Measurements from ENCODE around the gene CBX5. TPM values are rescaled to one million over a fixed set of nuclear protein-coding genes. Genes with fewer than 3 reads are reported as not detected.

Gene CBX5
- total and polyA plus RNA-seq, 7 donors: 3.0 to 30.7 (median 18.6) TPM

DNA sequence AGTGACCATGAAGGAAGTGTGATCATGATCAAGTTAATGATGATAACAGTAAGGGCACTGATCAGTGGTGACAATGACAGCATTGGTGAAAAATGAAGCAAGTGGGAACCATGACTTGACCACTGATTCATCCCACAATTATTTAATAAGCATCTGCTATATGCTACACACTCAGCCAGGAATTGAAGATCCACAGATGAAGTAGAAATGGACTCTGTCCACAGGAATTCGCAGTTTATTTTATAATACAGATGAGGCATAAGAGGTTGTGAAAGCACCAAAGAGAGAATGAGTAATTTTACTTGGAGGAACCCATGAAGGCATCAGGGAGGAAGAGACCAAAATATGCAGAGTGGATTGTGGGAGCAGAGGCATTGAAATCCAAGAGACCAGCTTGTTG lies 57.3 kb downstream of the CBX5 start:
- no peak overlapping the region for H3K4me3 ChIP-seq
- intact Hi-C loops (cut with DNase I): loop anchor here (5.0 kb wide), 1 partner anchor 40 kb away; no protein-coding TSS in a partner anchor
- no peaks in the 10 kb centered on the region for H3K36me3 ChIP-seq
- TF ChIP-seq POLR2A (IDR thresholded peaks at IDR 0.05) (no peak), POLR2AphosphoS5 (IDR thresholded peaks at IDR 0.05) (no peak)
- TF ChIP-seq, protein P1, sequence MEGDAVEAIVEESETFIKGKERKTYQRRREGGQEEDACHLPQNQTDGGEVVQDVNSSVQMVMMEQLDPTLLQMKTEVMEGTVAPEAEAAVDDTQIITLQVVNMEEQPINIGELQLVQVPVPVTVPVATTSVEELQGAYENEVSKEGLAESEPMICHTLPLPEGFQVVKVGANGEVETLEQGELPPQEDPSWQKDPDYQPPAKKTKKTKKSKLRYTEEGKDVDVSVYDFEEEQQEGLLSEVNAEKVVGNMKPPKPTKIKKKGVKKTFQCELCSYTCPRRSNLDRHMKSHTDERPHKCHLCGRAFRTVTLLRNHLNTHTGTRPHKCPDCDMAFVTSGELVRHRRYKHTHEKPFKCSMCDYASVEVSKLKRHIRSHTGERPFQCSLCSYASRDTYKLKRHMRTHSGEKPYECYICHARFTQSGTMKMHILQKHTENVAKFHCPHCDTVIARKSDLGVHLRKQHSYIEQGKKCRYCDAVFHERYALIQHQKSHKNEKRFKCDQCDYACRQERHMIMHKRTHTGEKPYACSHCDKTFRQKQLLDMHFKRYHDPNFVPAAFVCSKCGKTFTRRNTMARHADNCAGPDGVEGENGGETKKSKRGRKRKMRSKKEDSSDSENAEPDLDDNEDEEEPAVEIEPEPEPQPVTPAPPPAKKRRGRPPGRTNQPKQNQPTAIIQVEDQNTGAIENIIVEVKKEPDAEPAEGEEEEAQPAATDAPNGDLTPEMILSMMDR (IDR thresholded peaks at IDR 0.05): no peak
- no peaks in the 10 kb centered on the region for H3K9me3 ChIP-seq
- WGBS, 2 donors: 61 to 83% methylated on average over 1 of the region's 1 CpG
- no peak for DNase-seq
- peaks cover 0 to 12% (median 5%) of the 10 kb centered on the region in 4 donors for H3K4me1 ChIP-seq
- H3K27me3 ChIP-seq: peaks cover 6 to 9% (median 7%) of the 10 kb centered on the region in 3 donors
- H3K27ac ChIP-seq: no peak overlapping the region

DNA sequence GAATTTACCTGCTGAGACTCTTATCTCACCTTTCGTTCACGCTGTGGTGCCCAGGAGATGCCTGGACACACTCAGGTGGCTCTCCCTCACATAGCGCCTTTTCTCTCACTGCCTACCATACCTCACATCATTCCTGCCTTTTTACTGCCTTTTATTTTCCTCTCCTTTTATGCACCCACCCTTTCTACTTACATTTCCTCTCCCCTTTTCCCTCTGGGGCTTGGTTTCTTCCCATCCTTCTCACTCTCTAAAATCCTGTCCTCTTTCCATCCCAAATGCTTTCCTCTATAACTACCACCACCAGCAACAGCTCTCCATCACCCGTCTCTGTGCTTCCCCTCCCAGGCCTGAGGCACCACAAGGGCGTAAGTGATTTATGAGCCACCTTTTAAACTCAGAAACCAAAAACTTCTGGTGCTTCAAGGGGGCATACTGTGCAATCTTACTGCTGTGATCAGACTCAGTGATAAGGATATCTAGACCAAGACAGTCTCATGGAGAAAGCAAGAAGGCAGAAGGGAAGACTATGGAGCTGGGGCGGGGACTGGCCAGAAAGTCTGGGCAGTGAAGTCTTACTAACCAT lies 58.4 kb downstream of the CBX5 start:
- Histone ChIP-seq H3K27ac (no peak overlapping the region), H3K9me3 (no peaks in the 10 kb centered on the region), H3K4me3 (no peak overlapping the region), H3K27me3 (peaks cover 10 to 18% (median 15%) of the 10 kb centered on the region in 3 donors), H3K4me1 (peaks cover 0 to 18% (median 16%) of the 10 kb centered on the region in 4 donors), H3K36me3 (no peaks in the 10 kb centered on the region)
- WGBS, 2 donors: 61 to 75% methylated on average over 6 of the region's 6 CpGs
- DNase-seq: no peak
- intact Hi-C loops (cut with DNase I): loop anchor here (5.0 kb wide), 1 partner anchor 41 kb away; no protein-coding TSS in a partner anchor
- TF ChIP-seq, protein P1 (IDR thresholded peaks at IDR 0.05): no peak
- TF ChIP-seq POLR2A (IDR thresholded peaks at IDR 0.05) (no peak), EP300 (IDR thresholded peaks at IDR 0.05) (no peak), POLR2AphosphoS5 (IDR thresholded peaks at IDR 0.05) (no peak)

DNA sequence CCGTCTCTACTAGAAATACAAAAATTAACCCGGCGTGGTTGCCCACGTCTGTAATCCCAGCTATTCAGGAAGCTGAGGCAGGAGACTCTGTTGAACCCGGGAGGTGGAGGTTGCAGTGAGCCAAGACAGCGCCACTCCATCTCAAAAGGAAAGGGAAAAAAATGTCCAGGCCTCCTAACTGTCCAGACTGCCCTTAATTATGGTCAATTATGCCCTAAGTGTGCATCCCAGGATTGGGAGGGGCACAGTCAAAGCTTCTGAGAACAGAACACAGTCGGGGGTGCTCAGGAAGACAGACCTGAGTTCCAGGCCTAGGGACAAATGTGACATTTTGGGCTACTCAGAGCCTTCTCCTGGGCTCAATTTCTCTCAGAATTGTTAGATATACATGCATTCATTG lies 59.4 kb downstream of the CBX5 start:
- Histone ChIP-seq H3K27ac (no peak overlapping the region), H3K4me1 (peaks cover 0 to 20% (median 17%) of the 10 kb centered on the region in 4 donors), H3K36me3 (no peaks in the 10 kb centered on the region), H3K9me3 (no peaks in the 10 kb centered on the region), H3K4me3 (no peak overlapping the region), H3K27me3 (peaks cover 19 to 28% (median 24%) of the 10 kb centered on the region in 3 donors)
- no peak for TF ChIP-seq POLR2A (IDR thresholded peaks at IDR 0.05)
- TF ChIP-seq, protein P1 (IDR thresholded peaks at IDR 0.05): no peak
- no peak for TF ChIP-seq POLR2AphosphoS5 (IDR thresholded peaks at IDR 0.05)
- TF ChIP-seq EP300 (IDR thresholded peaks at IDR 0.05): no peak
- intact Hi-C loops (cut with DNase I): loop anchor here (5.0 kb wide), 1 partner anchor 42 kb away; no protein-coding TSS in a partner anchor
- WGBS, 2 donors: 60 to 76% methylated on average over 7 of the region's 7 CpGs
- DNase-seq: no peak

DNA sequence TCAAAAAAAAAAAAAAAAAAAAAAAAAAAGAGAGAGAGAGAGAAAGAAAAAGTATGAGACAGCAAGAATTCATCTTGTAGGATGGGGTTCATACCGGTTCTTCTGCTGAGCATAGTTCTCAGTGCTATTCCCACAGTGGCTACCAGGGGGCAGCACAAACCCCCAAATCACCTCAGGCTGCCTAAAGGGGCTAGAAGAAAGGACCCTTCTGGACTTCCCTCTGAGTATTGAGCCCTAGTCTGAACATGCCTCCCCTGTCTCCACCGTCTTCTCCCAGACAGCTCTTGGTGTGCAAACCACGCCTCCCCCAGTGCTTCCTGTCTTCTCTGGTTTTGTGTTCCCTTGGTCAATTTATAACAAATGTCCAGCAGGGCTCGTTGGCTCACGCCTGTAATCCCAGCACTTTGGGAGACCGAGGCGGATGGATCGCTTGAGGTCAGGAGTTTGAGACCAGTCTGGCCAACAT lies 59.8 kb downstream of the CBX5 start:
- 19 to 46% methylated on average over 8 of the region's 8 CpGs for WGBS, 2 donors
- H3K9me3 ChIP-seq: no peaks in the 10 kb centered on the region
- H3K27ac ChIP-seq: no peak overlapping the region
- H3K4me1 ChIP-seq: peaks cover 0 to 21% (median 17%) of the 10 kb centered on the region in 4 donors
- no peak overlapping the region for H3K4me3 ChIP-seq
- TF ChIP-seq, protein P1 (IDR thresholded peaks at IDR 0.05): peak; percentile 64 to 78 (median 68)
- no peak for TF ChIP-seq EP300 (IDR thresholded peaks at IDR 0.05)
- intact Hi-C loops (cut with DNase I): loop anchor here (5.0 kb wide), 1 partner anchor 42 kb away; no protein-coding TSS in a partner anchor
- no peaks in the 10 kb centered on the region for H3K36me3 ChIP-seq
- H3K27me3 ChIP-seq: peaks cover 19 to 32% (median 28%) of the 10 kb centered on the region in 3 donors
- DNase-seq: peak; percentile 85

All from sigmoid colon (tissue), 7 donors.